Measurements from ENCODE around the gene DAB1.

Gene DAB1

GRCh38 chr1:56979986-56980755 lies 443.7 kb downstream of the DAB1 start:
- no peak overlapping the region for H3K27ac ChIP-seq (ENCODE audit: extremely low read depth, low read depth, low read length)
- no peak overlapping the region for H3K4me3 ChIP-seq (ENCODE audit: low read depth, low read length)
- no peaks in the 10 kb centered on the region for H3K9me3 ChIP-seq (ENCODE audit: control insufficient read depth, insufficient read depth, low read depth, low read length)
- TF ChIP-seq GFI1B (tag by site-specific recombination; IDR thresholded peaks at IDR 0.05), result no peak
- no peak for TF ChIP-seq TCF7L2 (IDR thresholded peaks at IDR 0.05; ENCODE audit: borderline replicate concordance, low read depth, low read length)
- no peak for TF ChIP-seq ZNF843 (tag by site-specific recombination; IDR thresholded peaks at IDR 0.05)
- TF ChIP-seq ZNF354C (tag by site-specific recombination; IDR thresholded peaks at IDR 0.05; ENCODE audit: borderline replicate concordance, low read depth), result no peak
- TF ChIP-seq ZSCAN23 (tag by site-specific recombination; IDR thresholded peaks at IDR 0.05), result no peak
- no peak for TF ChIP-seq ZNF324 (tag by site-specific recombination; IDR thresholded peaks at IDR 0.05)
- no peak for TF ChIP-seq ZNF670 (tag by site-specific recombination; IDR thresholded peaks at IDR 0.05; ENCODE audit: low read depth)
- no peak for TF ChIP-seq ZNF785 (tag by site-specific recombination; IDR thresholded peaks at IDR 0.05)
- no peak for TF ChIP-seq ZBTB44 (tag by site-specific recombination; IDR thresholded peaks at IDR 0.05)
- TF ChIP-seq ZNF544 (tag by site-specific recombination; IDR thresholded peaks at IDR 0.05), result no peak
- TF ChIP-seq ZNF747 (tag by site-specific recombination; IDR thresholded peaks at IDR 0.05), result no peak
- TF ChIP-seq ZNF558 (tag by site-specific recombination; IDR thresholded peaks at IDR 0.05), result no peak
- TF ChIP-seq ZNF549 (tag by site-specific recombination; IDR thresholded peaks at IDR 0.05), result no peak
- TF ChIP-seq GLI2 (tag by site-specific recombination; IDR thresholded peaks at IDR 0.05; ENCODE audit: borderline replicate concordance, low read depth), result no peak
- no peak for TF ChIP-seq ZNF274 (IDR thresholded peaks at IDR 0.05; ENCODE audit: low read length)
- TF ChIP-seq ZNF274 (tag by site-specific recombination; IDR thresholded peaks at IDR 0.05; ENCODE audit: borderline replicate concordance), result no peak
- no peak for TF ChIP-seq ZNF174 (tag by site-specific recombination; IDR thresholded peaks at IDR 0.05)
- no peak for TF ChIP-seq ZNF184 (tag by site-specific recombination; IDR thresholded peaks at IDR 0.05)
- TF ChIP-seq ZNF488 (tag by site-specific recombination; IDR thresholded peaks at IDR 0.05), result no peak
- TF ChIP-seq ZNF148 (tag by site-specific recombination; IDR thresholded peaks at IDR 0.05; ENCODE audit: borderline replicate concordance), result no peak
- TF ChIP-seq ZNF626 (tag by site-specific recombination; IDR thresholded peaks at IDR 0.05), result no peak
- ChIA-PET CTCF (interaction anchor here (0.8 kb wide), 3 partner anchors 12 to 148 kb away, joined by 3 to 4 read pairs (median 3); no protein-coding TSS in a partner anchor), POLR2A (no interaction called here)
- H3K4me1 ChIP-seq (ENCODE audit: control insufficient read depth, insufficient read depth, low read length), result no peaks in the 10 kb centered on the region
- H3K36me3 ChIP-seq (ENCODE audit: control insufficient read depth in 2 of 2, insufficient read depth in 1 of 2, low read length in 2 of 2), result no peaks in the 10 kb centered on the region

GRCh38 chr1:56978819-56979218 lies 445.0 kb downstream of the DAB1 start:
- no peak overlapping the region for H3K27ac ChIP-seq (ENCODE audit: extremely low read depth, low read depth, low read length)
- ChIA-PET CTCF (interaction anchor here (0.6 to 1.8 kb wide), 4 partner anchors 10 to 1266 kb away, joined by 3 to 6 read pairs (median 4); no protein-coding TSS in a partner anchor), POLR2A (no interaction called here)
- TF ChIP-seq ZNF513 (tag by site-specific recombination; IDR thresholded peaks at IDR 0.05), result no peak
- no peak for TF ChIP-seq ZFHX2 (tag by site-specific recombination; conservative IDR thresholded peaks at IDR 0.05)
- TF ChIP-seq ZNF223 (tag by site-specific recombination; IDR thresholded peaks at IDR 0.05), result no peak
- TF ChIP-seq REST (tag by site-specific recombination; IDR thresholded peaks at IDR 0.05), result peak; percentile 47; the same call in 1 of the 2 replicates
- no peaks in the 10 kb centered on the region for H3K36me3 ChIP-seq (ENCODE audit: control insufficient read depth in 2 of 2, insufficient read depth in 1 of 2, low read length in 2 of 2)
- H3K9me3 ChIP-seq (ENCODE audit: control insufficient read depth, insufficient read depth, low read depth, low read length), result no peaks in the 10 kb centered on the region
- H3K4me3 ChIP-seq (ENCODE audit: low read depth, low read length), result no peak overlapping the region
- H3K4me1 ChIP-seq (ENCODE audit: control insufficient read depth, insufficient read depth, low read length), result no peaks in the 10 kb centered on the region
